Ectodermal cell (in vitro differentiated cells): ENCODE results near the gene ASB12.

Experiments used
- H3K27ac ChIP-seq: 2 replicates; pipeline ENCODE4 v1.7.0; 2013; ENCODE audit warnings: mild to moderate bottlenecking, low read depth, low read length; ENCODE audit not compliant: insufficient read depth, poor library complexity, severe bottlenecking
- H3K27me3 ChIP-seq: 2 replicates; pipeline ENCODE4 v1.7.0; 2013; ENCODE audit warnings: mild to moderate bottlenecking, low read length; ENCODE audit not compliant: insufficient read depth, control insufficient read depth, poor library complexity, severe bottlenecking
- H3K36me3 ChIP-seq: one replicate; pipeline ENCODE4 v1.7.0; 2013; ENCODE audit warnings: low read length; ENCODE audit not compliant: control insufficient read depth, insufficient read depth
- H3K4me1 ChIP-seq: one replicate; pipeline ENCODE4 v1.7.0; 2013; ENCODE audit warnings: low read length; ENCODE audit not compliant: control insufficient read depth, insufficient read depth
- H3K4me3 ChIP-seq: 2 replicates; pipeline ENCODE4 v1.7.0; 2013; ENCODE audit warnings: low read depth, low read length, control low read depth; ENCODE audit not compliant: insufficient read depth
- H3K9me3 ChIP-seq: 2 replicates; pipeline ENCODE4 v1.7.0; 2013; ENCODE audit warnings: mild to moderate bottlenecking, low read length, moderate library complexity; ENCODE audit not compliant: control insufficient read depth
- WGBS, 2 experiments: methylation state at CpG; one replicate each; pipeline ENCODE4 v1.1.7; 2013; ENCODE audit warnings: missing lambda C conversion rate in 2 of 2; 5-methylcytosine and 5-hydroxymethylcytosine counted together

The ASB12 gene

DNA sequence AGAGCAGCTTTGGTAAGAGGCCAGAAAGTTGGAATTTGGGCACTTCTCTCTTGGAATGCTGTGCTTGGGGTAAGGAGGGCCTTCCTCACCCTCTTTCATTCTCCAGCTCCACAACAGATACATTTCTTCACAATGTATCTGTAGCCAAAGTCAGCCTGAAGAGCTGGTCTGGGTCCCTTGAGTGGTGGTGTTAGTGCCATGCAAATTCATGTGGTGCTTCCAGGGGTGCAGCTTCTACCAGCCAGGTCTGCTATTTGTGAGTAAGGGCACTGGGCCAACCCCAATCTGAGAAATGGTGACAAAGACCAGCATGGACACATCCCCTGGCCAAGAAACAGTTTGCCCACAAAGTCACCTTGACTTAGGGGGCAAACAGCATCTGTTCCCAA, 42.7 kb downstream of the ASB12 start:
- H3K27me3 ChIP-seq: no peaks in the 10 kb centered on the region
- H3K27ac ChIP-seq: no peak overlapping the region
- no peaks in the 10 kb centered on the region for H3K9me3 ChIP-seq
- H3K4me1 ChIP-seq: no peaks in the 10 kb centered on the region
- no peak overlapping the region for H3K4me3 ChIP-seq
- H3K36me3 ChIP-seq: peaks cover 6% of the 10 kb centered on the region

DNA sequence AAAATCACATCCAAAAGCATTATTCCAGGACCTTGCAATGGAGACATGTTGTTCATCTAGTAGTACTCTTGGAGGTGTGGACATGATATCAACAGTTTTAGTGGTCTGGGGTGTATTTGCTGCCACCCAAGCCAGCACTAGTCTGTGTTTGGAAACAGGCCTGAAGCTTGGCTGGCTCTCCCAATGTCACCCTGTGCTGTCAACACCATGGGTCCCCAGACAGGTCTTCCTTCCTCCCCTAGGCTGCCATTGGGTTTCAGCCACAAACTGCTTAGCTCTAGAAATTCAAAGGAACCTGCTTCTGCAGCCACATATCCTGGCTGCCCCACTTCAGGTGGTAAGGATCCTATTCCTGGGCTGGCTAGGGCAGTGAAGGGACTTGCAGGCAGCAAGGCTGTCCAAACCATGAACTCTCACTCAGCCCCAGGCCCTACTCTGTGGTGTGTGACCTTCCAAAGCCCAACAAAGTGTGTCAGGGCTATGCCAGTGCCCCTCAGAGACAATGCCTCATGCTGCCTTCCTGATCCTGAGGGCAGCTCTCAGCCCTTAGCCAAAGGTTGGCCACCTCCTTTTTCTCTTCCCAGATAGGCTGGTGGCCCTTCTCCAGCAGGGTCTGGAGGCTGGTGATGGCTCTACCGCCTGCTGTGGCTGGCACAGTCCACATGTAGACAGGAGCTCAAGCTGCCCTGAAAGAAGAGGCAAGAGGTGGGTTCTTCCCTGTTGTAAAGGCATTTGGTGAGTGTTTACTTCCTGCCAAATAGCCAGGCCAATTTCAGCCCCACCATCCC, 43.2 kb downstream of the ASB12 start:
- no peaks in the 10 kb centered on the region for H3K4me1 ChIP-seq
- no peak overlapping the region for H3K27ac ChIP-seq
- no peaks in the 10 kb centered on the region for H3K9me3 ChIP-seq
- H3K27me3 ChIP-seq: no peaks in the 10 kb centered on the region
- H3K4me3 ChIP-seq: no peak overlapping the region
- WGBS, 2 experiments: 86 to 95% methylated on average over 1 of the region's 1 CpG
- peaks cover 6% of the 10 kb centered on the region for H3K36me3 ChIP-seq

- WGBS, 2 experiments: 94 to 96% methylated on average over 2 of the region's 2 CpGs
These were observed 46.0 kb downstream of the ASB12 start for GRCh38 chrX:64184396-64184795.

GRCh38 chrX:64182208-64182607, 48.2 kb downstream of the ASB12 start:
- Histone ChIP-seq H3K27me3 (no peaks in the 10 kb centered on the region), H3K27ac (no peak overlapping the region), H3K36me3 (no peaks in the 10 kb centered on the region), H3K4me3 (no peak overlapping the region), H3K9me3 (no peaks in the 10 kb centered on the region), H3K4me1 (no peaks in the 10 kb centered on the region)
- 94% methylated on average over 2 of the region's 2 CpGs; no CpG with 5 or more reads in 1 of the 2 experiments for WGBS, 2 experiments

More at GRCh38 chrX:64184396-64184795, 46.0 kb downstream of the ASB12 start:
- Histone ChIP-seq H3K27me3 (no peaks in the 10 kb centered on the region), H3K27ac (no peak overlapping the region), H3K36me3 (no peaks in the 10 kb centered on the region), H3K9me3 (no peaks in the 10 kb centered on the region), H3K4me3 (no peak overlapping the region), H3K4me1 (no peaks in the 10 kb centered on the region)

GRCh38 chrX:64176876-64177275, 53.5 kb downstream of the ASB12 start:
- no peaks in the 10 kb centered on the region for H3K36me3 ChIP-seq

More at GRCh38 chrX:64176876-64177275, 53.5 kb downstream of the ASB12 start:
- H3K27me3 ChIP-seq: no peaks in the 10 kb centered on the region
- no peak overlapping the region for H3K27ac ChIP-seq
- H3K9me3 ChIP-seq: no peaks in the 10 kb centered on the region
- H3K4me3 ChIP-seq: no peak overlapping the region
- no peaks in the 10 kb centered on the region for H3K4me1 ChIP-seq
